H9 (cell line): ENCODE measurements around the gene TMEM82. TPM values are rescaled to one million over a fixed set of nuclear protein-coding genes. Genes with fewer than 3 reads are reported as not detected.

ENCODE experiments used
- DNase-seq: peaks from one replicate; pipeline ENCODE4 v3.0.0-alpha.2; 2017
- H2AFZ ChIP-seq: one replicate; pipeline ENCODE4 v1.6.1; 2013; ENCODE audit warnings: mild to moderate bottlenecking, low read length, control low read depth, moderate library complexity
- H2AK5ac ChIP-seq: 2 replicates; pipeline ENCODE4 v1.6.1; 2013; ENCODE audit warnings: low read length, control low read depth, mixed read lengths; ENCODE audit not compliant: insufficient read length
- H2BK120ac ChIP-seq: one replicate; pipeline ENCODE4 v1.6.1; 2013; ENCODE audit warnings: low read depth, mild to moderate bottlenecking, low read length, control low read depth, inconsistent platforms; ENCODE audit not compliant: poor library complexity, severe bottlenecking
- H2BK12ac ChIP-seq: 2 replicates; pipeline ENCODE4 v1.6.1; 2013; ENCODE audit warnings: low read length, control low read depth, mixed read lengths, low read depth; ENCODE audit not compliant: insufficient read length
- H2BK15ac ChIP-seq: 2 replicates; pipeline ENCODE4 v1.6.1; 2013; ENCODE audit warnings: low read depth, low read length, control low read depth
- H2BK20ac ChIP-seq: one replicate; pipeline ENCODE4 v1.6.1; 2013; ENCODE audit warnings: low read depth, mild to moderate bottlenecking, low read length, control low read depth, inconsistent platforms; ENCODE audit not compliant: poor library complexity, severe bottlenecking
- H2BK5ac ChIP-seq: 2 replicates; pipeline ENCODE4 v1.6.1; 2013; ENCODE audit warnings: low read length, control low read depth, mixed read lengths; ENCODE audit not compliant: insufficient read length
- H3K14ac ChIP-seq: 2 replicates; pipeline ENCODE4 v1.6.1; 2013; ENCODE audit warnings: low read length, control low read depth; ENCODE audit not compliant: insufficient read depth
- H3K18ac ChIP-seq: 2 replicates; pipeline ENCODE4 v1.6.1; 2013; ENCODE audit warnings: low read depth, mild to moderate bottlenecking, mixed read lengths, low read length, control low read depth; ENCODE audit not compliant: insufficient read length
- H3K23ac ChIP-seq: 2 replicates; pipeline ENCODE4 v1.6.1; 2013; ENCODE audit warnings: low read length, control low read depth, mixed read lengths, low read depth; ENCODE audit not compliant: insufficient read length
- H3K23me2 ChIP-seq: 2 replicates; pipeline ENCODE4 v1.6.1; 2013; ENCODE audit warnings: low read depth, mild to moderate bottlenecking, mixed read lengths, low read length, control low read depth; ENCODE audit not compliant: insufficient read length, poor library complexity, severe bottlenecking
- H3K27ac ChIP-seq: 2 replicates; pipeline ENCODE4 v1.5.1; 2013; ENCODE audit warnings: low read length, control low read depth, mixed read lengths, low read depth; ENCODE audit not compliant: insufficient read length
- H3K27me3 ChIP-seq: 2 replicates; pipeline ENCODE4 v1.6.1; 2013; ENCODE audit warnings: low read length, control low read depth, inconsistent platforms; ENCODE audit not compliant: insufficient read depth
- H3K4ac ChIP-seq: 2 replicates; pipeline ENCODE4 v1.6.1; 2013; ENCODE audit warnings: low read depth, mild to moderate bottlenecking, control low read depth, inconsistent platforms, low read length, moderate library complexity
- H3K4me1 ChIP-seq: 2 replicates; pipeline ENCODE4 v1.6.1; 2013; ENCODE audit warnings: low read length, control low read depth, inconsistent platforms; ENCODE audit not compliant: insufficient read depth
- H3K4me2 ChIP-seq: 2 replicates; pipeline ENCODE4 v1.6.1; 2013; ENCODE audit warnings: low read length, control low read depth, mixed read lengths; ENCODE audit not compliant: insufficient read length, insufficient read depth
- H3K56ac ChIP-seq: 2 replicates; pipeline ENCODE4 v1.6.1; 2013; ENCODE audit warnings: low read depth, mild to moderate bottlenecking, mixed read lengths, low read length, control low read depth; ENCODE audit not compliant: insufficient read length
- H3K79me1 ChIP-seq: 2 replicates; pipeline ENCODE4 v1.6.1; 2013; ENCODE audit warnings: low read depth, mild to moderate bottlenecking, moderate library complexity, low read length, control low read depth, inconsistent platforms; ENCODE audit not compliant: insufficient read depth, poor library complexity, severe bottlenecking
- H3K79me2 ChIP-seq: 2 replicates; pipeline ENCODE4 v1.6.1; 2013; ENCODE audit warnings: low read length, control low read depth, inconsistent platforms; ENCODE audit not compliant: insufficient read depth
- H3K9ac ChIP-seq: 2 replicates; pipeline ENCODE4 v1.6.1; 2013; ENCODE audit warnings: low read length, control low read depth, mixed read lengths; ENCODE audit not compliant: insufficient read length; ENCODE audit errors: extremely low read depth
- H3K9me3 ChIP-seq: one replicate; pipeline ENCODE4 v1.6.1; 2013; ENCODE audit warnings: low read depth, low read length, inconsistent platforms; ENCODE audit not compliant: control insufficient read depth
- H3T11ph ChIP-seq: one replicate; pipeline ENCODE4 v1.6.1; 2013; ENCODE audit warnings: mild to moderate bottlenecking, low read length, control low read depth, inconsistent platforms
- H4K20me1 ChIP-seq: one replicate; pipeline ENCODE4 v1.6.1; 2013; ENCODE audit not compliant: control insufficient read depth, insufficient read length, insufficient read depth
- H4K5ac ChIP-seq: 2 replicates; pipeline ENCODE4 v1.6.1; 2013; ENCODE audit warnings: low read depth, mild to moderate bottlenecking, mixed read lengths, low read length, control low read depth; ENCODE audit not compliant: insufficient read length
- H4K8ac ChIP-seq: replicated peaks from 2 replicates; pipeline ENCODE4 v1.6.1; 2013; ENCODE audit warnings: low read length, control low read depth, mixed read lengths, low read depth; ENCODE audit not compliant: insufficient read length
- H4K91ac ChIP-seq: 2 replicates; pipeline ENCODE4 v1.6.1; 2013; ENCODE audit warnings: low read depth, mild to moderate bottlenecking, moderate library complexity, mixed read lengths, low read length, control low read depth; ENCODE audit not compliant: insufficient read length
- H3K27ac Mint-ChIP-seq, 3 experiments: 2 replicates in 2 of 3; 3 replicates in 1 of 3; pipeline ENCODE4 v1.8.0; 2020 to 2021; ENCODE audit warnings: mixed read lengths in 3 of 3, mild to moderate bottlenecking in 1 of 3, moderate library complexity in 1 of 3
- H3K27me3 Mint-ChIP-seq: 2 replicates; pipeline ENCODE4 v1.8.0; 2021; ENCODE audit warnings: low read depth, mild to moderate bottlenecking, moderate library complexity, mixed read lengths
- H3K36me3 Mint-ChIP-seq, 3 experiments: 2 replicates in 2 of 3; 3 replicates in 1 of 3; pipeline ENCODE4 v1.8.0; 2020 to 2021; ENCODE audit warnings: low read depth in 3 of 3, mixed read lengths in 3 of 3; ENCODE audit not compliant: insufficient read depth in 1 of 3
- H3K4me1 Mint-ChIP-seq, 2 experiments: 2 replicates each; pipeline ENCODE4 v1.8.0; 2020; ENCODE audit warnings: mixed read lengths in 2 of 2
- H3K4me3 Mint-ChIP-seq, 2 experiments: 2 replicates in 1 of 2; 3 replicates in 1 of 2; pipeline ENCODE4 v1.8.0; 2020 to 2021; ENCODE audit warnings: mild to moderate bottlenecking in 2 of 2, mixed read lengths in 2 of 2, moderate library complexity in 1 of 2
- H3K9me3 Mint-ChIP-seq, 2 experiments: 2 replicates in 1 of 2; 3 replicates in 1 of 2; pipeline ENCODE4 v1.8.0; 2020; ENCODE audit warnings: mild to moderate bottlenecking in 2 of 2, mixed read lengths in 2 of 2, moderate library complexity in 1 of 2
- WGBS: extraction: QIAGEN DNeasy Blood & Tissue Kit; methylation state at CpG from one replicate; pipeline ENCODE4 v1.1.7; 2013; ENCODE audit warnings: missing lambda C conversion rate, low lambda C conversion rate, mixed read lengths; ENCODE audit not compliant: insufficient read length; ENCODE audit errors: extremely low coverage; 5-methylcytosine and 5-hydroxymethylcytosine counted together
- total RNA-seq: library from RNA; stranded (reverse); gene quantifications from 2 replicates; pipeline ENCODE4 v1.2.1, GENCODE V29; 2021
- TF ChIP-seq, protein P1 (sequence below): fragments of 200-600 bp; sonication (generic); conservative IDR thresholded peaks from 3 replicates; pipeline ENCODE4 v1.8.0; 2021; ENCODE audit warnings: antibody characterized with exemption, mild to moderate bottlenecking

TMEM82 gene
- total RNA-seq, 1 experiment from 2014 or later, result 1.4 TPM

DNA sequence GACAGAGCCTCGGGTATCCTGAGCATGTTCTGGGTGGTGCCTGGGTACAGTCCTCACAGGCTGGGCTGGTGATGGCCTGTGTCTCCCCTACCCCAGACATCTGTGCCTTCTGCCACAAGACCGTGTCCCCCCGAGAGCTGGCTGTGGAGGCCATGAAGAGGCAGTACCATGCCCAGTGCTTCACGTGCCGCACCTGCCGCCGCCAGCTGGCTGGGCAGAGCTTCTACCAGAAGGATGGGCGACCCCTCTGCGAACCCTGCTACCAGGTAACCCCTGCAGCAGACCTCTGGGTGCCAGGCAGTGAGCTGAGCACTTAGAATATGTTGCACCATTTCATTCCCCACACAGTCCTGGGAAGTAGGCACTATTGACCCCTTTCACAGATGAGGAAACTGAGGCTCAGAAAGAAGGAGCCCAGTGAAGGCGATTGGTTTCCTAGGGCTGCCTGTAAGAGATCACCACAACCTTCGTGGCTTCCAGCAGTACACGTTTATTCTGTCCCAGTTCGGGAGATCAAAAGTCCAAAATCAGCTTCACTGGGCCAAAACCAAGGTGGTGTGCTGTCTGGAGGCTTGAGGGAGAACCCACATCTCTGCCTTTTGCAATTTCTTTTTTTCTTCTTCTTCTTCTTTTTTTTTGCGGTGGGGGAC lies 28.1 kb downstream of the TMEM82 start:
- Histone ChIP-seq H2BK5ac (no peak overlapping the region), H2BK120ac (no peak overlapping the region), H3K14ac (no peak overlapping the region), H3K18ac (no peak overlapping the region), H2BK12ac (no peak overlapping the region), H2BK15ac (no peak overlapping the region), H4K8ac (no peak overlapping the region), H3K9me3 (no peaks in the 10 kb centered on the region), H4K20me1 (no peaks in the 10 kb centered on the region), H4K91ac (no peak overlapping the region), H3K4ac (no peak overlapping the region), H2AFZ (no peak overlapping the region), H3K56ac (no peak overlapping the region), H3K23ac (no peak overlapping the region), H3K27ac (no peak overlapping the region), H3T11ph (no peak overlapping the region), H3K27me3 (no peaks in the 10 kb centered on the region), H3K4me1 (no peaks in the 10 kb centered on the region), H3K4me2 (no peak overlapping the region), H3K23me2 (no peaks in the 10 kb centered on the region), H4K5ac (no peak overlapping the region), H2BK20ac (no peak overlapping the region), H3K79me1 (no peaks in the 10 kb centered on the region), H3K79me2 (no peaks in the 10 kb centered on the region), H3K9ac (no peak overlapping the region), H2AK5ac (no peak overlapping the region)
- no peak for DNase-seq
- TF ChIP-seq, protein P1, sequence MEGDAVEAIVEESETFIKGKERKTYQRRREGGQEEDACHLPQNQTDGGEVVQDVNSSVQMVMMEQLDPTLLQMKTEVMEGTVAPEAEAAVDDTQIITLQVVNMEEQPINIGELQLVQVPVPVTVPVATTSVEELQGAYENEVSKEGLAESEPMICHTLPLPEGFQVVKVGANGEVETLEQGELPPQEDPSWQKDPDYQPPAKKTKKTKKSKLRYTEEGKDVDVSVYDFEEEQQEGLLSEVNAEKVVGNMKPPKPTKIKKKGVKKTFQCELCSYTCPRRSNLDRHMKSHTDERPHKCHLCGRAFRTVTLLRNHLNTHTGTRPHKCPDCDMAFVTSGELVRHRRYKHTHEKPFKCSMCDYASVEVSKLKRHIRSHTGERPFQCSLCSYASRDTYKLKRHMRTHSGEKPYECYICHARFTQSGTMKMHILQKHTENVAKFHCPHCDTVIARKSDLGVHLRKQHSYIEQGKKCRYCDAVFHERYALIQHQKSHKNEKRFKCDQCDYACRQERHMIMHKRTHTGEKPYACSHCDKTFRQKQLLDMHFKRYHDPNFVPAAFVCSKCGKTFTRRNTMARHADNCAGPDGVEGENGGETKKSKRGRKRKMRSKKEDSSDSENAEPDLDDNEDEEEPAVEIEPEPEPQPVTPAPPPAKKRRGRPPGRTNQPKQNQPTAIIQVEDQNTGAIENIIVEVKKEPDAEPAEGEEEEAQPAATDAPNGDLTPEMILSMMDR, result no peak
- WGBS, result no CpG with 5 or more reads among the region's 14 CpGs
- no peaks in the 10 kb centered on the region for H3K27me3 Mint-ChIP-seq
- H3K9me3 Mint-ChIP-seq, result no peaks in the 10 kb centered on the region
- no peak overlapping the region for H3K27ac Mint-ChIP-seq
- H3K4me1 Mint-ChIP-seq, result no peaks in the 10 kb centered on the region
- no peak overlapping the region for H3K4me3 Mint-ChIP-seq
- peaks cover 45 to 77% (median 54%) of the 10 kb centered on the region in 3 experiments for H3K36me3 Mint-ChIP-seq
